22Rv1 (cell line): ENCODE data around the gene SND1.

Source experiments
- ZFX ChIP-seq: fragments of 450-650 bp; IDR thresholded peaks from 2 replicates; pipeline ENCODE4 v1.6.1; 2017; ENCODE audit warnings: antibody characterized with exemption, borderline replicate concordance
- TF ChIP-seq, protein P1 (sequence below): fragments of 450-650 bp; IDR thresholded peaks from 2 replicates; pipeline ENCODE4 v1.5.1; 2017; ENCODE audit warnings: mild to moderate bottlenecking

DNA sequence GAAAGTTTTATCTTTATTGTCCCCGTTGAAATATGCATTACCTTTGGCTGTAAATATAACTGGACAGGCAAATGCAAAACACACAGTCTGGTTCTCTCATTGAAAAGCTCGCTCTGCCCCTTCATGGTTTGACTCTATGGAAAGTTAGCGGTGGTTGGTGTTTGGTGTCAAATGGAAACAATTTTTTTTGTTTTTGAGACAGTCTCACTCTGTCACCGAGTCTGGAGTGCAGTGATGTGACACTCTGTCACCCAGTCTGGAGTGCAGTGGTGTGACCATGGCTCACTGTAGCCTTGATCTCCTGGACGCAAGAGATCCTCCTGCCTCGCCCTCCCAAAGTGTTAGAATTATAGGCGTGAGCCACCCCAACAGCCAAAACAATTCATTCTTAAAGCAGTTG lies 229.6 kb downstream of the SND1 start:
- TF ChIP-seq, protein P1, sequence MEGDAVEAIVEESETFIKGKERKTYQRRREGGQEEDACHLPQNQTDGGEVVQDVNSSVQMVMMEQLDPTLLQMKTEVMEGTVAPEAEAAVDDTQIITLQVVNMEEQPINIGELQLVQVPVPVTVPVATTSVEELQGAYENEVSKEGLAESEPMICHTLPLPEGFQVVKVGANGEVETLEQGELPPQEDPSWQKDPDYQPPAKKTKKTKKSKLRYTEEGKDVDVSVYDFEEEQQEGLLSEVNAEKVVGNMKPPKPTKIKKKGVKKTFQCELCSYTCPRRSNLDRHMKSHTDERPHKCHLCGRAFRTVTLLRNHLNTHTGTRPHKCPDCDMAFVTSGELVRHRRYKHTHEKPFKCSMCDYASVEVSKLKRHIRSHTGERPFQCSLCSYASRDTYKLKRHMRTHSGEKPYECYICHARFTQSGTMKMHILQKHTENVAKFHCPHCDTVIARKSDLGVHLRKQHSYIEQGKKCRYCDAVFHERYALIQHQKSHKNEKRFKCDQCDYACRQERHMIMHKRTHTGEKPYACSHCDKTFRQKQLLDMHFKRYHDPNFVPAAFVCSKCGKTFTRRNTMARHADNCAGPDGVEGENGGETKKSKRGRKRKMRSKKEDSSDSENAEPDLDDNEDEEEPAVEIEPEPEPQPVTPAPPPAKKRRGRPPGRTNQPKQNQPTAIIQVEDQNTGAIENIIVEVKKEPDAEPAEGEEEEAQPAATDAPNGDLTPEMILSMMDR: no peak
- no peak for TF ChIP-seq ZFX
